Right atrium auricular region (tissue), 2 donors: ENCODE data around the gene NHS. TPM values are rescaled to one million over a fixed set of nuclear protein-coding genes. Genes with fewer than 3 reads are reported as not detected.

Experiments used
- DNase-seq: peaks from one replicate; pipeline ENCODE4 v3.0.0-alpha.2; 2019; ENCODE audit warnings: low spot score
- H3K27ac ChIP-seq, 2 donors: fragments of 200-600 bp; sonication (generic); 1 replicate in 1 of 2; 2 replicates in 1 of 2; pipeline ENCODE4 v1.5.1; 2016 to 2019
- H3K27me3 ChIP-seq, 2 donors: fragments of 200-600 bp; sonication (generic); one replicate each; pipeline versions ENCODE4 v1.5.1 to v1.6.0; 2017 to 2019
- H3K36me3 ChIP-seq: fragments of 200-600 bp; sonication (generic); one replicate; pipeline ENCODE4 v1.5.1; 2016
- H3K4me1 ChIP-seq, 2 donors: fragments of 200-600 bp; sonication (generic); one replicate each; pipeline versions ENCODE4 v1.5.1 to v1.6.0; 2017 to 2019
- H3K4me3 ChIP-seq, 2 donors: fragments of 200-600 bp; sonication (generic); 1 replicate in 1 of 2; 2 replicates in 1 of 2; pipeline ENCODE4 v1.5.1; 2017 to 2019; ENCODE audit warnings: mild to moderate bottlenecking in 1 of 2, moderate library complexity in 1 of 2
- H3K9me3 ChIP-seq, 2 donors: fragments of 200-600 bp; sonication (generic); one replicate each; pipeline ENCODE4 v1.5.1; 2019
- CTCF ChIP-seq, 2 donors: fragments of 200-600 bp; sonication (generic); IDR thresholded peaks; one replicate each; pipeline ENCODE4 v1.5.1; 2019; ENCODE audit warnings: antibody characterized with exemption in 2 of 2
- total RNA-seq, 2 donors: library from RNA; depleted of rRNA; stranded (reverse); fragments of >200 nt; gene quantifications; one replicate each; pipeline ENCODE4 v1.1.0, GENCODE V29; 2016

Gene NHS
- total RNA-seq, 2 donors from 2014 or later: 0.59 to 2.0 TPM

GRCh38 chrX:17674601-17675000 lies 299.6 kb downstream of the NHS start:
- Histone ChIP-seq H3K4me1 (no peaks in the 10 kb centered on the region), H3K9me3 (no peaks in the 10 kb centered on the region), H3K36me3 (no peaks in the 10 kb centered on the region), H3K27me3 (no peaks in the 10 kb centered on the region), H3K27ac (no peak overlapping the region), H3K4me3 (no peak overlapping the region)
- no peak for DNase-seq
- no peak for TF ChIP-seq CTCF (IDR thresholded peaks at IDR 0.05)

GRCh38 chrX:17679261-17679660 lies 304.3 kb downstream of the NHS start:
- Histone ChIP-seq H3K4me3 (no peak overlapping the region), H3K27me3 (no peaks in the 10 kb centered on the region), H3K27ac (no peak overlapping the region), H3K36me3 (no peaks in the 10 kb centered on the region), H3K4me1 (no peaks in the 10 kb centered on the region), H3K9me3 (no peaks in the 10 kb centered on the region)
- DNase-seq: no peak
- no peak for TF ChIP-seq CTCF (IDR thresholded peaks at IDR 0.05)

- no peak for DNase-seq
- H3K36me3 ChIP-seq: no peaks in the 10 kb centered on the region
- no peak overlapping the region for H3K27ac ChIP-seq
- H3K27me3 ChIP-seq: no peaks in the 10 kb centered on the region
- no peaks in the 10 kb centered on the region for H3K4me1 ChIP-seq
- H3K9me3 ChIP-seq: no peaks in the 10 kb centered on the region
- no peak overlapping the region for H3K4me3 ChIP-seq
- no peak for TF ChIP-seq CTCF (IDR thresholded peaks at IDR 0.05)
These were observed 304.8 kb downstream of the NHS start for GRCh38 chrX:17679820-17680219.

GRCh38 chrX:17680732-17681413 lies 305.9 kb downstream of the NHS start:
- no peak for TF ChIP-seq CTCF (IDR thresholded peaks at IDR 0.05)
- Histone ChIP-seq H3K27ac (no peak overlapping the region), H3K4me3 (no peak overlapping the region), H3K36me3 (no peaks in the 10 kb centered on the region), H3K27me3 (no peaks in the 10 kb centered on the region), H3K4me1 (no peaks in the 10 kb centered on the region), H3K9me3 (no peaks in the 10 kb centered on the region)
- no peak for DNase-seq

- Histone ChIP-seq H3K36me3 (no peaks in the 10 kb centered on the region), H3K27ac (no peak overlapping the region), H3K9me3 (no peaks in the 10 kb centered on the region), H3K4me1 (no peaks in the 10 kb centered on the region), H3K4me3 (no peak overlapping the region), H3K27me3 (no peaks in the 10 kb centered on the region)
- no peak for TF ChIP-seq CTCF (IDR thresholded peaks at IDR 0.05)
- no peak for DNase-seq
These were observed 307.3 kb downstream of the NHS start for GRCh38 chrX:17682259-17682658.

GRCh38 chrX:17685026-17685425 lies 310.0 kb downstream of the NHS start:
- Histone ChIP-seq H3K4me1 (no peaks in the 10 kb centered on the region), H3K9me3 (no peaks in the 10 kb centered on the region), H3K36me3 (no peaks in the 10 kb centered on the region), H3K27me3 (no peaks in the 10 kb centered on the region), H3K27ac (no peak overlapping the region), H3K4me3 (no peak overlapping the region)
- TF ChIP-seq CTCF (IDR thresholded peaks at IDR 0.05): no peak
- DNase-seq: no peak
